Right lobe of liver (tissue), 4 donors: ENCODE measurements around the gene STK4.

Experiments
- CTCF ChIP-seq, 4 donors: fragments of 200-600 bp in 3 of 4; fragments of 450-650 bp in 1 of 4; IDR thresholded peaks; one replicate each; pipeline versions ENCODE4 v1.5.1 to v1.8.0; 2016 to 2022; ENCODE audit warnings: antibody characterized with exemption in 4 of 4, mild to moderate bottlenecking in 2 of 4
- POLR2A ChIP-seq: fragments of 450-650 bp; IDR thresholded peaks from one replicate; pipeline ENCODE4 v1.6.1; 2017; ENCODE audit warnings: antibody characterized with exemption, mild to moderate bottlenecking
- donor health status: DM: no; HTN: no; CAD: no.
- donor health status: DM: no; HTN: no; CAD: no.
- donor health status: DM: no; HTN: yes; CAD: no.

GRCh38 chr20:44959638-44960102 is 6.6 kb upstream of the STK4 start:
- TF ChIP-seq CTCF (IDR thresholded peaks at IDR 0.05) (no peak), POLR2A (no peak)
